Stimulated activated naive CD8-positive, alpha-beta T cell treated with anti-CD3 and anti-CD28 coated beads, Interleukin-15, amount 100 ng/mL, for 72 hours (primary cell): ENCODE results near the gene TUBB4B.

Source experiments
- ATAC-seq: fragments of 150-1000 bp; cut with Tn5 transposase; 2 replicates; pipeline ENCODE4 v1.10.0; 2021; ENCODE audit warnings: mild to moderate bottlenecking, moderate library complexity
- DNase-seq, 2 donors: peaks; one replicate each; pipeline ENCODE4 v3.0.0; 2021 to 2022
- H3K27ac Mint-ChIP-seq, 2 donors: one replicate each; pipeline ENCODE4 v1.8.0; 2022; ENCODE audit warnings: mild to moderate bottlenecking in 2 of 2, mixed read lengths in 2 of 2, moderate library complexity in 2 of 2
- H3K27me3 Mint-ChIP-seq: one replicate; pipeline ENCODE4 v1.8.0; 2022; ENCODE audit warnings: mixed read lengths
- H3K4me1 Mint-ChIP-seq: one replicate; pipeline ENCODE4 v1.8.0; 2022; ENCODE audit warnings: mild to moderate bottlenecking, mixed read lengths
- H3K4me3 Mint-ChIP-seq, 2 donors: one replicate each; pipeline ENCODE4 v1.8.0; 2022; ENCODE audit warnings: mild to moderate bottlenecking in 2 of 2, mixed read lengths in 2 of 2, moderate library complexity in 1 of 2
- H3K9me3 Mint-ChIP-seq, 2 donors: one replicate each; pipeline ENCODE4 v1.8.0; 2022; ENCODE audit warnings: mixed read lengths in 2 of 2

The TUBB4B gene

DNA sequence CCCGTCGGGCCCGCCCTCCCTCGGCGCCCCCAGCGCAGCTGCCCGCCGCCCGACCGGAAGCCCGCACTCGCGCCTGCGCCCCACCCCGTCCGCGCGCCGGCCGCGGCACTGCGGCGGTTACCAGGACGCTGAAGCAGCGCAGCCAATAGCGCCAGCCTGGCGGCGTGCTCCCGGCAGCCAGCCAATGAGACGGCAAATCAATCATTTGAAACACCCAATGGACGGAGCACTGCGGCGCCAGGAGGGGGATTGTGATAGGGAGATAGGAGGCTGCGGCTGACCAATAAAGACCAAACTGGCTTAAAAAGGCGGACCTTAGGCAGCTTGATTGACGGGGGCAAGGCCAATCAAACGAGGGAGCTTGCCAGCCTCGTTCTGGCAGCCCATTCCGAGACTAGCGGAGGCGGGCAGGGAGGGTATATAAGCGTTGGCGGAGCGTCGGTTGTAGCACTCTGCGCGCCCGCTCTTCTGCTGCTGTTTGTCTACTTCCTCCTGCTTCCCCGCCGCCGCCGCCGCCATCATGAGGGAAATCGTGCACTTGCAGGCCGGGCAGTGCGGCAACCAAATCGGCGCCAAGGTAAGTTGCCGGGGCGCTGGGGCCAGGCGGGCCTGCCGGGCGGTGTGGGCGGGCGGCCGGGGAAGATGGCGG is at the start of gene TUBB4B:
Gene TUBB4B, plus strand, starts transcription at position 447 of the 649 bp plus-strand sequence. Its CDS starts 74 bp downstream, at position 521.
- H3K9me3 Mint-ChIP-seq, result no peaks in the 10 kb centered on the region

DNA sequence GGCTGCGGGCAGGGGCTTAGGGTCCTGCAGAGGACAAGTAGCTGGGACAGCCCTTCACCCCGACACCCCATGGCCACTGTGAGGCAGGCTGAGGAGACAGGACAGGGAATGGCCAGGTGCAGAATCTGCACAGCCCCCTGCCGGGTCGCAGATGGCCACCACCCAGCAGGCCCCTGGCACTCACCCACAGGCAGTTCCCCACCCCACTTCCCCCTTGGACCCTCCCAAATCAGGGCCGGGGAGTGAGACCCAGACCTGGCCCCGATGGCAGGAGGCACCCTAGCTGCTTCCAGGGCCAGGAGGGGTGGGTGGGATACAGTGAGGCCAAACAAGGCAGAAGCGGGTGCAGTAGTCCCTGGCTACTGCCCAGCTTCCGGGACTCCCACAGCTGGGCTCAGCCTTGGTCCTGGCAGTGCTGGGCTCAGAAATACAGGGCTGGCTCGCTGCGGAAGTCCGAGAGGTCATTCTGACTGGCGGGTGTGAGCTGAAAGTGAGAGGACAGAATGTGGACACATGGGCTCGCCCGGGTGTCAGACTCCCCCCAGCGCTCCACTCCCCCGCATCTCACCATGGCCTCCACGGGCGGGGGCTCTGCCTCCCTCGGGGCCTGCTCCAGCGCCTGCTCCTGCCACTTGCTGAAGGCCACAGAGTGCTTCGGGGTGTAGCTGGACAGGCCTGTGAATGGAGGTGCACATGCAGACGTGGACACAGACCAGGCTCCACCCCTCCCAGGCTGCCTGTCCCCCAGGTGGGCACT is 49.2 kb upstream of the TUBB4B start:
- Mint-ChIP-seq H3K4me1 (peaks cover 35% of the 10 kb centered on the region), H3K4me3 (no peak overlapping the region), H3K9me3 (no peaks in the 10 kb centered on the region), H3K27ac (no peak overlapping the region), H3K27me3 (no peaks in the 10 kb centered on the region)
- DNase-seq (no peak), ATAC-seq (no peak)

More for the DNA sequence above, at the start of gene TUBB4B:
- Mint-ChIP-seq H3K4me3 (peak within 1 kb of the TSS; percentile 91 to 96), H3K27me3 (no peaks in the 10 kb centered on the region), H3K4me1 (peaks cover 69% of the 10 kb centered on the region), H3K27ac (peak within 1 kb of the TSS; percentile 97 to 100)
- ATAC-seq (peak; percentile 81), DNase-seq (peak; percentile 98 to 99)

DNA sequence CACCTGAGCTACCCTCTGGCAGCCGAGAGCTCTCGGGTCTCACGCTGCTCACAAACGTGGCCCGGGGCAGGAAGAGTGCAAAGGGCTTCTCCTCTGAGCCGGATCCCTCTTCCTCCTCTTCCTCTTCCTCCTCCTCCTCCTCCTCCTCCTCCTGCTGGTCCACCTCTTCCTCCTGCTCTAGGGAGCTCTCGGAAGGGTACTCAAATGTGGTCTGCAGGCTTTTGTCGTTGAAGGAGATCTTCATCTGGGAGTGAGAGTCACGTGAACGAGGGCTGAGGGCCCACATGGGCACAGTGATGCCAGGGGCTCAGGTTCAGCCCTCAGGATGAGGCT is 48.7 kb upstream of the TUBB4B start:
- Mint-ChIP-seq H3K9me3 (no peaks in the 10 kb centered on the region), H3K4me1 (peaks cover 30% of the 10 kb centered on the region), H3K4me3 (no peak overlapping the region), H3K27me3 (no peaks in the 10 kb centered on the region), H3K27ac (no peak overlapping the region)
- no peak for ATAC-seq
- DNase-seq, result no peak

DNA sequence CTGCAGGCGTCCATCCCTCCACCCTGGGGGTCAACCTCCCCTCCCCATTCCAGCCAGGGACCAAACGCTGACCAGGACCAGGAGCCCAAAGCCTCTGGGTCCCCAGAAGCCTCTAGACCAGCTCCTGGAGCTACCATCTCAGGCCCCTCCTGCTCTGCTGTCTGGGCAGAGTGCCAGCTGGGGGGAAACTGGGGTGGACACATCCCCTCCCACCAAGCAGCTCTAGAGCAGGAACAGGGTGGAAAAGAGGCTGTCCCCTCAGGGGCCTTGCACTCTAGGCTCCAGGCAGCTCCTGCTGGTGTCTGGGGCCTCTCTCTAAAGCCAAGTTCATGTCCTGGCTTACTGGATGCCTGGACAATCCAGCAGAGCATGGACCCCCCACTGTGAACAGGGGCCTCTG is 48.2 kb upstream of the TUBB4B start:
- Mint-ChIP-seq H3K27me3 (no peaks in the 10 kb centered on the region), H3K27ac (no peak overlapping the region), H3K4me1 (peaks cover 30% of the 10 kb centered on the region), H3K4me3 (no peak overlapping the region), H3K9me3 (no peaks in the 10 kb centered on the region)
- DNase-seq (no peak), ATAC-seq (no peak)

DNA sequence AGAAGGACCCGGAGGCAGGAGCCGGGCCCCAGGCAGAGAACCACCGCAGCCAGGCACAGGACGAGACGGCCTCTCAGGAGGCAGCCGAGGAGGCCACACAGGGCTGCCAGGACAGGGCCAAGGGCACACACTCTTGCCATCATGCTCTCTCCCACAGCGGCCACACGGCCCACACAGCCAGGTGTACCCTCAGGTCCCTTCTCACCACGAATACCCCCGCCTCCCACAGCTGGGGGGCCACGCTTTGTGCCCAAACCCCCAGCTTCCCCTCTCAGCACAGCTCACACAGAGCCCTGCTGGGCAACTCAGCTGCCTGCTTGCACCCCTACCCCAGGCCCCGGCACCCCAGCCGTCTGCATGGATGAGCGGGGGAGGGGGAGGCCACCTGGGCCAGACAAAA is 47.3 kb upstream of the TUBB4B start:
- DNase-seq (no peak), ATAC-seq (no peak)
- H3K9me3 Mint-ChIP-seq, result no peaks in the 10 kb centered on the region
- H3K4me1 Mint-ChIP-seq, result peaks cover 40% of the 10 kb centered on the region
- peak overlapping the region in 1 of 2 donors; percentile 63 for H3K27ac Mint-ChIP-seq
- H3K27me3 Mint-ChIP-seq, result peaks cover 4% of the 10 kb centered on the region
- no peak overlapping the region for H3K4me3 Mint-ChIP-seq

DNA sequence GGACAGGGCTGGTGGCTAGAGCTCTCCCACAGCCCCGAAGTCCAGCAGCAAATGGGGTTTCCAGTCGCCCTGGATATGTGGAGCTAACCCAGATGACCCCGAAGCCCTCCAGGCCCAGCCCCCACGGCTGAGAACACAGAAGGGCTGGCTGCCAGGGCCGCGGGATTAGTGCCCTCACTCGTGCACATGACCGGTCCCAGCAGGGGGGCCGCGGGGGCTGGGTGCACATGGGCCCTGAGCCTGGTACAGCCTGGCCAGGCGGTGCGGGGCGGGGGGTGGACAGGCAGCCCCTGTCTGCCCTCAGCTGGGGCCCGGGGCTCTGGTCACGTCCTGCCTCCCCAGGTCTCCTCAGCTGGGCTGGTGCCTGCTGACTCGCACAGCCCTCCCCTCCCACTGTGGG is 46.7 kb upstream of the TUBB4B start:
- Mint-ChIP-seq H3K4me1 (peaks cover 40% of the 10 kb centered on the region), H3K27me3 (peaks cover 10% of the 10 kb centered on the region), H3K27ac (no peak overlapping the region), H3K4me3 (no peak overlapping the region), H3K9me3 (no peaks in the 10 kb centered on the region)
- DNase-seq (no peak), ATAC-seq (peak; percentile 11)

DNA sequence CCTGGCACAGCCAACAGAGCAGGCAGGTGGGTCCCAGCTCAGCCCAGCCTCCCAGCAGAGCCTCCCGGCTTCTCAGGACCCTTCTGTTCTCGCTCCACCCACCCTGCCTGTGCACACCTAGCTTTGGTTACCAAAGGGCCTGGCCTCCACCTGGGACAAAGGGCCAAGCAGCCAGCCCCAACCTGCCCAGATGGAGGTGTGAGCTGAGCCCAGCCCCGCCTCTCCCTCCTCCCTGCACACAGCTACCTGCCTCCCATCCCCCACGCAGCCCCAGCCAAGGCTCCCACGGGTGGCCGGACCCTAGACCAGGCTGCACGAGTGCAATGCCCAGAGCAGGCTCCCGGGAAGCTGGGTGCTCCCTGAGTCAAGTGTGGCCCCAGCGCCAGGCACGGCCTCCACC is 46.2 kb upstream of the TUBB4B start:
- peaks cover 15% of the 10 kb centered on the region for H3K27me3 Mint-ChIP-seq
- H3K4me1 Mint-ChIP-seq, result peaks cover 40% of the 10 kb centered on the region
- no peak for DNase-seq
- no peak for ATAC-seq
- H3K27ac Mint-ChIP-seq, result no peak overlapping the region
- no peaks in the 10 kb centered on the region for H3K9me3 Mint-ChIP-seq
- no peak overlapping the region for H3K4me3 Mint-ChIP-seq

DNA sequence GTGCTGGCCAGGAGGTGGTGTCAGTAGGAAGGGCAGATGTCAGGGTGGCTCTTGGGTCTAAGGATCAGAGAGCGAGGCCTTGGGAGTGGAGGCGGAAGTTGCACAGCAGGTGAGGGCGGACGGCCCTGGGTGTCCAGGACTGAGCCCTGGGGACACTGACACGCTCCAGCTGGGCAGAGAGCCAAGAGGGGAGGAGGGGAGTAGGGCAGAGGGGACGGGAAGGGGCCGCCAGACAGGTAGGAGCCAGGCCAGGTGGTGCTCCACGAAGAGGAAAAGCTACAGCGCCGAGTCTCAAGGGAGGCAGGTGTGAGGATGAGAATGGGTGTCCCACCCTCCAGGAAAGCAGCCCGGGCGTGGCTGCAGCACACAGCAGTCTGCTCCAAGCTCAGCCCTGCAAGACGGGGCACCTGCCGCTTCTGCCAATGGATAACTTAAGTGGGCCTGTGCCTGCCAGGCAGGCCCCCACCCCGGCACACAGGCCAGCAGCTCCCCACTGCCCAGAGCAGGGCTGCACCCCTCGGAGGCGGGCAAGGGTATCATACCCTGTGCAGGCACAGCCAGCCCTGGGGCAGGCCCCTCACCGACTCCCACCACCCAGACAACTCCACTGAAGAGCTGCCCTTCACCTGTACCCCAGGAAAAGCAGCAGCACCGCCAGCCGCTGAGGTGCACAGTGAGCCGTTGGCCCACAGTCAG is 45.4 kb upstream of the TUBB4B start:
- ATAC-seq, result no peak
- H3K4me1 Mint-ChIP-seq, result peaks cover 32% of the 10 kb centered on the region
- no peaks in the 10 kb centered on the region for H3K9me3 Mint-ChIP-seq
- H3K4me3 Mint-ChIP-seq, result no peak overlapping the region
- DNase-seq, result no peak
- peaks cover 15% of the 10 kb centered on the region for H3K27me3 Mint-ChIP-seq
- H3K27ac Mint-ChIP-seq, result no peak overlapping the region

DNA sequence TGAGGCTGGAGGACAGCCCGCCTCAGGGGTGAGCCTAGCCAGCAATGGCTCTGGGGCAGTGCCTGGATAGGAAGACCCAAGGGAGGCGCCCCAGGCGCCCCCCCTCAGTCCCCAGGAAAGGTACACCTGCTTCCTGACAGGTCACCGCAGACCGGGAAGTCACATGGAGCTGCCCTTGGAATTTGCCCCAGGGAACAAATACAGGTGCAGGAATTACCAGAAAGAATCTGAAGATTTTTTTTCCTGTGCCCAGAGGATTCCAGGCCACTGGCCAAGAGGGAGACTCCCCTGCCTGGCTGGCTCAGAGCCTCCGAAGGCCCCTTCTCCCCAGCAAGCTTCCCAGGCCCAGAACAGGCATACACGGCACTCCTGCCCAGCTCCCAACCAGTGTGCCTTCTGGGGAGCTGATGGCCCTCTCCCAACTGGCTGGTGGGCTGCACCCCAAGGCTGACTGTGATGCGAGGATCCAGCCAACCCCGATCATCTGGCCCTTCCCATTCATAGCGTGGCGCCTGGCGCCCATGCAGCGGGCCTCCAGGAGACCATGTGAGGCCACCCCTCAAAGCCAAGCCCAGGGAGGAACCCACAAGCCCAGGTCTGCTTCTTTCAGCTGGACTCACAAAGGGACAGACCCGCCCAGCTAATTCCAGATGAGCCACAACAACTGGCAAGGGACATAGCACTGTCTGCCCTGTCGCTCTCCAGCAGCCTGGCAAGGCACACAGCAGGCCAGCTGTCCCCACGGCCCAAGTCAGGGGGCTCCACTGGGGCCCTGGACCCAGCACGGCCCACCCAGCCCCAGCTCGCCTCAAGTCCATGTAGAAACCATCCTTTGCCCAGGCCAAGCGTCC is 42.8 kb upstream of the TUBB4B start:
- DNase-seq, result no peak
- Mint-ChIP-seq H3K4me3 (peak overlapping the region in 1 of 2 donors; percentile 13), H3K4me1 (peaks cover 50% of the 10 kb centered on the region)

DNA sequence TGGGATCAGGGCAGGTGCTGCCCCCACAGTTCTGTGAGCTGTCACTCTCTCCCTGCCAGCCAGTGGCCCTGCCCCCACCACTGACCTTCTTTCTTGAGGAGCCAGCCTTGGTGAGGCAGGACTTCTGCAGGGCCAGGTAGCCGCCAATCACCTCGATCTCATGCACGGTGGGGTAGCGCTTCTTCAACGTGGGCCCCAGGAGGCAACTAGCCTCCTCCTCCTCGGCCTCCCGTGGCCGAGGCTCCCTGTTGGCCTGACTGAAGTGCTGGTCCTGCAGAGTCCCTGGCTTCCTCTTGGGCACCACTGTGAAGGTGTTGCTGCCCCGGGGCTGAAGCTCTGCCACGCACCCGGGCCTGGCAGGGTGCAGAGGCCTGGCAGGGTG is 42.2 kb upstream of the TUBB4B start:
- H3K4me3 Mint-ChIP-seq, result peak overlapping the region in 1 of 2 donors; percentile 89
- no peak for DNase-seq
- peaks cover 15% of the 10 kb centered on the region for H3K27me3 Mint-ChIP-seq
- ATAC-seq, result no peak
- H3K4me1 Mint-ChIP-seq, result peaks cover 55% of the 10 kb centered on the region
- H3K27ac Mint-ChIP-seq, result no peak overlapping the region
- no peaks in the 10 kb centered on the region for H3K9me3 Mint-ChIP-seq

More for the DNA sequence above, 42.8 kb upstream of the TUBB4B start:
- Mint-ChIP-seq H3K27ac (no peak overlapping the region), H3K27me3 (peaks cover 15% of the 10 kb centered on the region), H3K9me3 (no peaks in the 10 kb centered on the region)
- ATAC-seq, result no peak

DNA sequence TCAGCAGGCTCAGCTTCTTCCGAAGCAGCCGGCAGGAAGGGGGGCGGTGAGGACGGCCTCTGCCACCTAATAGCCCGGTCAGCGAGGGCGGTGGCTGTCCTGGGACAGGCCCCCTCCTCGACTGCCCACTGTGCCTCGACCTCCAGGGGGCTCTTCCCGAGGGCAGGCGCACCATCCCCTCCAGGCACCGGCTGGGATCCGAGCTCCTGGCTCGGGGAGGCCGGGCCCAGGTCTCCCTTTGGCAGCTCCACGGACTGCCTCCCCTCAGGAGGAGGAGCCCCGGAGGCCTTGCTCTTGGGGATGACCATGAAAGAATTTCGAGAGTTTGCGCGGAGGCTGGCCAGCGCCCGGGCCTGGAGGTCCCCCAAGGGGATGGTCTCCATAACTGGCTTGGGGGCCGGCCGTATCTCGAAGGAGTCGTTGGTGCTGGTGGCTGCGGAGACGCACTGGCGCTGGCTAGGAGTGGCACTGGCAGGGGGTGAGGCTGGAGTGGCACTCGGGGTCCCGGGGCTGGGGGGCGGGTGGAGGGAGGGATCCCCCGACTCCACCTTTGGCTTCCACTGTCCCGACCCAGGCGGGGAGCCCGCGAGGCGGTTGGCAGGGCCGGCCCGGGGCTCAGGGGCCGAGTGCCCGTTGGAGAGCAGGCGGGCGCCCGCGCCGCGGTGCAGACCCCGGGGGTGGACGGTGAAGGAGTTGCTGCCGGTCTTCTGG is 41.5 kb upstream of the TUBB4B start:
- no peak overlapping the region for H3K27ac Mint-ChIP-seq
- H3K4me1 Mint-ChIP-seq, result peaks cover 62% of the 10 kb centered on the region
- no peak for ATAC-seq

DNA sequence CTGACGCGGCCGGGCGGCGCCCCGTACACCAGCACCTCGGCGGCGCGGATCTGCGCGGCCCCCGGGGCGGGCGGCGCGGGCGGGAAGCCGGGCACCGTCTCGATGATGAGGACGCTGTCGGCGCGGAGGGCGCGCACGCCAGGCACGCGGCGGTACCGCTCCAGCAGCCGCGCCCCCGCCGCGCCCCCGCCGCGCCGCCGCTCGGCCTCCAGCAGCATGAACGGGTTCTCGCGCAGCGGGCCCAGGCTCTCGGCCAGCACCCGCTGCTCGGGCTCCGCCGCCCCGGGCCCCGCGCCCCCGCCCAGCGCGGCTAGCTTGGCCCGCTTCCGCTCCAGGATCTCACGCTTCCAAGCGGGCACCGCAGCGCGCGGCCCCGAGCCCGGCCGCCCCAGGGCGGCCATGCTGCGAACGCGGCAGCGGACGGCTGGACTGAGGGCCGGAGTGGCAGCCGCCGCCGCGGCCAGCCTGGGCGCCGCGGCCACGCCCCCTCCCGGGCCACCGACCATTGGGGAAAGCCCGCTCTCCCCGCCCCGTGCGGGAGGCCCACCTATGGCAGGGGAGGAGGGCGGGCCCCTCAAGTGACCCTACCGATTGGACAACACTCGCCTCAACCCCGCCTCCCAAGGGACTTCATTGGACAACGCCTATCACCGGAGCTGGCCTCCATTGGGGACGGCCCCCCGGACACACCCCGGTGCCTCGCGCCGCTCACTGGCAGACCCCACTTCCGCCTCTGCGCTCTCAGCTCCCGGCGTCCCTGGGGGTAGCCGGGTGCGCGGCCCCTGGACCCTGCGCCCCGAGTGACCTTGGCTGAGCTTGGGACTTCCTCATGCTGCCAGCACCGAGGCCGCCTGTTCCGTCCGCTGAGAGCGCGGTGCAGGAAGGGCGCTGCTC is 40.5 kb upstream of the TUBB4B start, which contains the start of gene TPRN:
Gene TPRN, minus strand, starts transcription at position 431 of the 894 bp plus-strand sequence. Its CDS starts 30 bp downstream, at position 401.
- peak within 1 kb of the TSS; percentile 65 to 82 for H3K27ac Mint-ChIP-seq
- H3K4me3 Mint-ChIP-seq, result peak within 1 kb of the TSS; percentile 86 to 89
- peak; percentile 96 for ATAC-seq
- peaks cover 65% of the 10 kb centered on the region for H3K4me1 Mint-ChIP-seq
- H3K9me3 Mint-ChIP-seq, result no peaks in the 10 kb centered on the region
- peaks cover 15% of the 10 kb centered on the region for H3K27me3 Mint-ChIP-seq
- DNase-seq, result peak; percentile 97 to 98

More for the DNA sequence above, 41.5 kb upstream of the TUBB4B start:
- H3K9me3 Mint-ChIP-seq, result no peaks in the 10 kb centered on the region
- H3K4me3 Mint-ChIP-seq, result peak overlapping the region; percentile 85 to 89
- peaks cover 15% of the 10 kb centered on the region for H3K27me3 Mint-ChIP-seq
- DNase-seq, result no peak

DNA sequence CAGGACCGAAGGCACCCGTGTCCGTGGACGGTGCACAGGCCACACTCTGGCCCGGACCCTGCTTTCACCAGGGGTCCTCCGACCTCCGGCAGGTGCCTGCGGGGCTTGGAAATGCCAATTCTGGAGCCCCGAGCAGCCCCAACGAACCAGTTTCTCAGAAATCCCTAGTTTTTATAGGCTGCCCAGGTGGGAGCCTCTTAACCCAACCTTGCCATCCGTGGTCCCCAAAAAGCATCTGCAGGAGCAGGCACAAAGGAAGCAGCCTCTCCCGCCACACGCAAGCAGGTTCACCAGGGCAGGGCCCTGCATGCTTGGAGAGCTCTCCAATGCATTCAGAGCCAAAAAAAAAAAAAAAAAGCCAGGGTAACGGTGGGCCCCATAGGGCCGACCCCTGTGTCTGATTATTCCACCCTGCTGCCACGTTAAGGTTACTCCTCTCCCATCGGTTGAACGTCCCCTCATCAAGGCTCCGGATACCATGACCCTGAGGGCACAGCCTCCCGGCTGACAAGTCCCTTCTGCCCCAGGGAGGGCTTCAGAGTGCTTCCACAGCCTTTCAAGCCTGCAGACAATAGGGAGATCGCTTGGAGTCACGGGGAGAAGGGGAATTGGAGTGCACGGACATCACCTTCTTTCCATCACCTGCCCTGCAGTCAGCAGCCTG is 39.8 kb upstream of the TUBB4B start:
- Mint-ChIP-seq H3K9me3 (no peaks in the 10 kb centered on the region), H3K4me1 (peaks cover 73% of the 10 kb centered on the region), H3K4me3 (peak overlapping the region; percentile 86 to 89), H3K27me3 (peaks cover 15% of the 10 kb centered on the region), H3K27ac (peak overlapping the region; percentile 65 to 82)
- no peak for ATAC-seq
- DNase-seq, result no peak
